ENCODE measurements around the gene TRAPPC11.

The TRAPPC11 gene

DNA sequence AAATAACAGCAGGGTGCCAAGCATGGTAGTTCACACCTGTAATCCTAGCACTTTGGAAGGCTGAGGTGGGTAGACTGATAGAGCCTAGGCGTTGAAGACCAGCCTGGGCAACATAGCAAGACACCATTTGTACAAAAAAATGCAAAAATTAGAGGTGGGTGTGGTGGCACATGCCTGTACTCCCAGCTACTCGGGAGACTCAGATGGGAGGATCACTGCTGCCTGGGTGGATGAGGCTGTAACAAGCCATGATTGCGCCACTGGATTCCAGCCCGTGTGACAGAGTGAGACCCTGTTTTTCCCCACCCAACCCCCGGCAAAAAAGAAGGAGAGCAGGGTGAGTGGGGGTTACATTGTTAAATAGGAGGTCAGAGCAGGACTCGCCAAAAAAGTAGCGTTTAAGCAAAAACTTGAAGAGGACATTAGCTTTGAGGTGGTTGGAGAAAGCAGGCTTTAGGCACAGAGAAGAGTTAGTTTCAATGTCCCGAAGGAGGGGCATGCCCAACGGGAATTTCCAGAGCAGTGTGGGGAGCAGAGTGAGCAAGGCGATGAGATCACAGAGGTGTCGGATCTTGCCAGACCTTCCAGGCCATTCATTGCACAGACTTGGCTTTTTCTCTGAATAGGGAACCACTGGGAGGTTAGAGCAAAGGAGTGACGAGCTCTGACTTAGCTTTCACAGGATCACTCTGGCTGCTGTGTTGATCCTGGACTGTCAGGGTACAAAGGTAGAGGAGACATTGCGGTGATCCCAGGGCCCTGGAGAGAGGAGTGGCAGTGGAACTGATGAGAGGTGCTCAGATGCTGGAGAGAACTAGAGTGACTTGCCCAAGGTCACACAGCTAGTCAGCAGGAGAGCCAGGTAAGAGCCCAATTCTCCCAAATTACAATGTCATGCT lies 70.6 kb downstream of the TRAPPC11 start:
- in situ Hi-C loops (cut with MboI; ENCODE audit: low pct_unique_long_range_greater_than_20kb, low sequenced_read_pairs, unreplicated experiment), result no loop called here
- TF ChIP-seq, protein P1, sequence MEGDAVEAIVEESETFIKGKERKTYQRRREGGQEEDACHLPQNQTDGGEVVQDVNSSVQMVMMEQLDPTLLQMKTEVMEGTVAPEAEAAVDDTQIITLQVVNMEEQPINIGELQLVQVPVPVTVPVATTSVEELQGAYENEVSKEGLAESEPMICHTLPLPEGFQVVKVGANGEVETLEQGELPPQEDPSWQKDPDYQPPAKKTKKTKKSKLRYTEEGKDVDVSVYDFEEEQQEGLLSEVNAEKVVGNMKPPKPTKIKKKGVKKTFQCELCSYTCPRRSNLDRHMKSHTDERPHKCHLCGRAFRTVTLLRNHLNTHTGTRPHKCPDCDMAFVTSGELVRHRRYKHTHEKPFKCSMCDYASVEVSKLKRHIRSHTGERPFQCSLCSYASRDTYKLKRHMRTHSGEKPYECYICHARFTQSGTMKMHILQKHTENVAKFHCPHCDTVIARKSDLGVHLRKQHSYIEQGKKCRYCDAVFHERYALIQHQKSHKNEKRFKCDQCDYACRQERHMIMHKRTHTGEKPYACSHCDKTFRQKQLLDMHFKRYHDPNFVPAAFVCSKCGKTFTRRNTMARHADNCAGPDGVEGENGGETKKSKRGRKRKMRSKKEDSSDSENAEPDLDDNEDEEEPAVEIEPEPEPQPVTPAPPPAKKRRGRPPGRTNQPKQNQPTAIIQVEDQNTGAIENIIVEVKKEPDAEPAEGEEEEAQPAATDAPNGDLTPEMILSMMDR (IDR thresholded peaks at IDR 0.05; ENCODE audit: extremely low read depth, insufficient read depth, missing control alignments), result no peak
- DNase-seq (ENCODE audit: low spot score), result no peak

DNA sequence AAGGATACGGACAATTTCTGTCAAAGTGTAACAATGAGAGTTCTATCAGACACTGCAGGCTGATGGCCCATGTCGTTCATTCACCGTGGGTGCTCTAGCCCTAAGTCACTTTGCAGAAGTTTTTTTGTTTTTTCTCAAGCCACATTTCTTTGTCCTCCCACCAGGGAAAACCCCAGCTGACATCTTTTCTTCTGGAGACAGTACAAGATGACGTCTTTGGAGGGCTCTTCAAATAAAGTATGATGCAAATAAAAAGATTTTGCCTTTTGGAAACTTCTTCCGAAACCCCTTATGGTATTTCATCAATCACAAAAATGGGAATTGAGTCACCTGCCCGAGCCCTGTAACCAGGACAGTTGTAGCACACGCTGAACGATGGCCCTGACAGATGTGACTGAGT lies 73.2 kb downstream of the TRAPPC11 start:
- TF ChIP-seq, protein P1 (IDR thresholded peaks at IDR 0.05; ENCODE audit: extremely low read depth, insufficient read depth, missing control alignments), result no peak
- in situ Hi-C loops (cut with MboI; ENCODE audit: low pct_unique_long_range_greater_than_20kb, low sequenced_read_pairs, unreplicated experiment), result no loop called here
- DNase-seq (ENCODE audit: low spot score), result no peak

DNA sequence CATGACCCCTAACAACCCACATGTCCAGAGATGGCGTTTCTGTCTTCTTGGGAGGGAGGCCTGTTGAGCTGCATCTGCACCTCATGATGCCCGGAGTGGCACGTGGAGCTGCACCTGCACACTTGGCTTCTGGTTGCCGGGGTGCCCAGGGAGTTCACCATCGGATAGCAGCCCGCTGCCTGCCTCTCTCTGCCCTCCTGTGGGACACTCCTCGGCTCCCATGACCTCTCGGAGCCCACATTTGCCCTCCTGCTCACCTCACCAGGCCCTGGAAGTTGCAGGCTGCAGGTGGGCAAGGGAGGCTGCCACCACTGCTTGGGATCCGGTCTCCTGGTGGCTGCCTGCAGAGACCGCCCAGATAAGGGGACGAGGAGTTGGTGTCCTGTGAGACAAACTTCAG lies 74.1 kb downstream of the TRAPPC11 start:
- in situ Hi-C loops (cut with MboI; ENCODE audit: low pct_unique_long_range_greater_than_20kb, low sequenced_read_pairs, unreplicated experiment), result no loop called here
- DNase-seq (ENCODE audit: low spot score), result no peak
- TF ChIP-seq, protein P1 (IDR thresholded peaks at IDR 0.05; ENCODE audit: extremely low read depth, insufficient read depth, missing control alignments), result no peak

DNA sequence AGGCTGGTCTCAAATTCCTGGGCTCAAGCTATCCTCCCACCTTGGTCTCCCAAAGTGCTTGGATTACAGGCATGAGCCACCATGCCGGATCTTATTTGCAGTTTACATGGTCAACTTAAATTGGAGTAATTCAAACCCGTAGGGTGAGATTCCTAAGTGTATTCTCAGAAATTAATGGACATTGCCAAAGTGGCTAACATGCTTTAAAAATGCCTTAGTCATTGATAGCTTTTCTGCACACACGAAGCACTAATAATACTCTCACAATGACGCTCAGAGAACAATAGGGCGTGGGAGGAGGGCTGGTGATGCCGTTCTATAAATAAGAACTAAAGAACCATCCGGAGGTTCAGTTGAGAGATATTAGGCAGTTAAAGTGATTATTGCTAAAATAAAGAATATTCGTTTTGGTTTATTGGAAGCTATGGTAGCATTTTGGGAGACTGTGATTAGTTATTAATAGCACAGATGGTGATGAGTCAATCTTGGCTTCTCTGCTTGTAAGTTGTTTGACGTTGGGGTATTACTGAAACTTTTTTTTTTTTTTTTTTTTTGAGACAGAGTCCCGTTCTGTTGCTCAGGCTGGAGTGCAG lies 79.1 kb downstream of the TRAPPC11 start:
- in situ Hi-C loops (cut with MboI; ENCODE audit: low pct_unique_long_range_greater_than_20kb, low sequenced_read_pairs, unreplicated experiment), result no loop called here
- TF ChIP-seq, protein P1 (IDR thresholded peaks at IDR 0.05; ENCODE audit: extremely low read depth, insufficient read depth, missing control alignments), result no peak
- peak; percentile 37 for DNase-seq (ENCODE audit: low spot score)

DNA sequence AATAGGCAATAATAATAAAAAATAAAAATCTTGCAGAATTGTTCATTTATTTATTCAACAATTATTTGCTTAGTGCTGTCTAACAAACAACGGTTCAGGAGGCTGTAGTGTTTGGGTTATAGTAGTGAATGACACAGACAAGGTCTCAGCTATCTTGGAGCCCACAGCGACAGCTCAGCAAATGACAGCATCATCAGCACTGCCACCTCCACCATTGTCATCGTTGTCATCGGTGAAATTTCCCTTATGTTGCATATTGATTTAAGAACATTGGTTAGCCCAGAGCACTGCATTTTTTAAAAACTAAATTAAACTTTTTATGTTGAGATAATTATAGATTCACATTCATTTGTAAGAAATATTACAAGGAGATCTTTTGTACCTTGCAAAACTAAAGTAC lies 79.9 kb downstream of the TRAPPC11 start:
- TF ChIP-seq, protein P1 (IDR thresholded peaks at IDR 0.05; ENCODE audit: extremely low read depth, insufficient read depth, missing control alignments), result no peak
- no peak for DNase-seq (ENCODE audit: low spot score)
- in situ Hi-C loops (cut with MboI; ENCODE audit: low pct_unique_long_range_greater_than_20kb, low sequenced_read_pairs, unreplicated experiment), result no loop called here

DNA sequence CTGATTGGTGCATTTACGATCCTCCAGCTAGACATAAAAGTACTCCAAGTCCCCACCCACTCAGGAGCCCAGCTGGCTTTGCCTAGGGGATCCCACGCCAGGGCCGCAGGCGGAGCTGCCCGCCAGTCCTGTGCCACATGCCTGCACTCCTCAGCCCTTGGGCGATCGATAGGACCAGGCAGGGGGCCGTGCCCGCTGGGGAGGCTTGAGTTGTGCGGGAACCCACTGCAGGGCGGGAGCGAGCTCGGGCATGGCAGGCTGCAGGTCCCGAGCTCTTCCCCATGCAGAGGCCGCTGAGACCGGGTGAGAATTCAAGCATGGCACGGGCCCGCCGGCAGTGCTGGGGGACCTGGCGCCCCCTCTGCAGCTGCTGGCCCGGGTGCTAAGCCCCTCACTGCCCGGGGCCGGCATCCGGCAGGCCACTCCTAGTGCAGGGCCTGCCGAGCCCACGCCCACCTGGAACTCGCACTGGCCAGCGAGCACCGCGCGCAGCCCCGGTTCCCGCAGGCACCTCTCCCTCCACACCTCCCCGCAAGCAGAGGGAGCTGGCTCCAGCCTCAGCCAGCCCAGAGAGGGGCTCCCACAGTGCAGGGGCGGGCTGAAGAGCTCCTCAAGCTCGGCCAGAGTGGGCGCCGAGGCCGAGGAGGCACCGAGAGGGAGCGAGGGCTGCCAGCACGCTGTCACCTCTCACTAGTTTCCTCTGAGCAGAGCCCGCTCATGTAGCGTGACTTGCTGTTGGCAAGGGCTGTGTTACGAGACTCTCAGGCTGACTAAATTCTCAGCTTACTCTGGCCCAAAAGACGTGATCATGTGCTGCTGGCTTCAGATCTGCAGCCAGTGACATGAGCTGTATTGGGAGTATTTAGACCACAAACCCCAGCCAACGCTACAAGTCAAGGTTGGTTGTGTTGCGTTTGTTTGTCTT lies 87.5 kb downstream of the TRAPPC11 start:
- in situ Hi-C loops (cut with MboI; ENCODE audit: low pct_unique_long_range_greater_than_20kb, low sequenced_read_pairs, unreplicated experiment), result no loop called here
- no peak for DNase-seq (ENCODE audit: low spot score)
- TF ChIP-seq, protein P1 (IDR thresholded peaks at IDR 0.05; ENCODE audit: extremely low read depth, insufficient read depth, missing control alignments), result no peak
